Measurements from ENCODE around the gene FTSJ3.
A peak's percentile ranks its signal among the peaks of the same experiment; 100 is the strongest.

FTSJ3 gene

DNA sequence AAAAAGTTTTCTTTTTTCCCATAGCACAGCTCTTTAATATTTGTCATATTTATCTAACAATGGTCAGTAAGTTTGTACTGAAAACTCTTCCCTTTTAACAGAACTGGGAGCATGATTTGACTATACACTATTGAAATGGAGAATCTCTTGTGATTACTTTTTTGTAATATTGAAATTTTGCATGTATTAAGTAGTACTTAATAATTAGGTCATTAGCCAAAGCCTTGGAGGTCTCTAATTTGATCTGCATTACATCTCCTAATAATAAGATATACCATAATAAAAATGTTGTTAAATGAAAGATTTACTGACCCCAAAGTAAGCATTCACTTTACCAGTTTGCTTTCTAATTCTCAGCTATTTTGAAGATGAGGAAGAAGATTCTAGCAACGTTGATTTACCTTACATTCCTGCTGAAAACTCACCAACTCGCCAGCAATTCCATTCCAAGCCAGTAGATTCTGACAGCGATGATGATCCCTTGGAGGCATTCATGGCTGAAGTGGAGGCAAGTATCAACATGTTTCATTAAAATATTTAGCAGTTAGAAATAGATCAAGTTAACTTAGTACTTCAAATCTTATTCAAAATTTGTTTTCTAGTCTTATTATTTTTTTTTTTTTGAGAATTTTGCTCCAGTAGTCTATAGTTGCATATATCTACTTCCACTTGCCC, 35.3 kb downstream of the FTSJ3 start:
- Histone ChIP-seq H3K4me1 (no peaks in the 10 kb centered on the region), H3K4me3 (no peak overlapping the region), H3K9ac (no peak overlapping the region), H3K27ac (no peak overlapping the region), H4K20me1 (peaks cover 98% of the 10 kb centered on the region), H3K4me2 (no peak overlapping the region), H3K27me3 (no peaks in the 10 kb centered on the region), H3K9me3 (no peaks in the 10 kb centered on the region), H3K36me3 (peaks cover 98% of the 10 kb centered on the region)
- TF ChIP-seq Cebpa-rat (IDR thresholded peaks at IDR 0.05) = no peak

DNA sequence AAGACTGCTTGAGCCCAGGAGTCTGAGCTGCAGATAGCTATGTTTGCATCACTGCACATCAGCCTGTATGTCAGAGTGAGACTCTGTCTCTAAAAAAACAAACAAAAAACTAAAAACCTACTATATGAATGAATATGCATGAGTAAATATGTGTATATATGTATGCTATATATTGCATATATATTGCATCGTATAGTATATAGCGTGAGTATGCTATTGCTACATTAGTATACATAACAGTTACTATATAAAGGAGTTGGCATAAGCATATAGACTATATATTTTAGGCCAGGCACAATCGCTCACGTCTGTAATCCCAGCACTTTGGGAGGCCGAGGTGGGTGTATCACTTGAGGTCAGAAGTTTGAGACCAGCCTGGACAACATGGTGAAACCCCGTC, 37.4 kb downstream of the FTSJ3 start:
- Histone ChIP-seq H3K9ac (peak overlapping the region; percentile 41; the same call in 1 of the 2 replicates), H3K36me3 (peaks cover 97% of the 10 kb centered on the region), H3K27me3 (no peaks in the 10 kb centered on the region), H4K20me1 (peaks cover 98% of the 10 kb centered on the region), H3K4me2 (no peak overlapping the region), H3K4me1 (no peaks in the 10 kb centered on the region), H3K9me3 (no peaks in the 10 kb centered on the region), H3K4me3 (no peak overlapping the region), H3K27ac (no peak overlapping the region)
- no peak for TF ChIP-seq Cebpa-rat (IDR thresholded peaks at IDR 0.05)

DNA sequence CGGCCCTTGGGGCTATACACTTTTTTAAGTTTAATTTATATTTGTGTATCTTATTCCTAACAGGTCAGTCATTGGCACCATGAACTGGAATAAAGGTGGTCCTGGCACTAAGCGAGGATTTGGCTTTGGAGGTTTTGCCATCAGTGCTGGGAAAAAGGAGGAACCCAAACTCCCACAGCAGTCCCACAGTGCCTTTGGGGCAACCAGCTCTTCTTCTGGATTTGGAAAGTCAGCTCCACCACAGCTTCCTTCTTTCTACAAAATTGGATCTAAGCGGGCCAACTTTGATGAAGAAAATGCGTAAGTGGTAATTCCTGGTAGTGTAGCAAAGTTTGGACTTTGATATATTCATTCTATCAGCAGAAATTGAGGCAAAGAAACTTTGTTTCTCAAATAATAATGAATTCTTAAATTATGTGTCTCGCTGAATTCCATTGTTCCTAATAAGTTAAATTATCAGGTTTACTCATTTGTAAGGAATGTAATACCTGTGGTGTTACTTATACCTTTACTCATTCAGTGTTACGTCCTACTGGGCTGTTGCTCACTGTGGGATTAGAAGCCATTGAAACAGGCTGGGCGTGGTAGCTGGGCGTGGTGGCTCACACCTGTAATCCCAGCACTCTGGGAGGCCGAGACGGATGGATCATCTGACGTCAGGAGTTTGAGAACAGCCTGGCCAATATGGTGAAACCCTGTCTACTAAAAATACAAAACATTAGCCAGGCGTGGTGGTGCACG, 40.3 kb downstream of the FTSJ3 start:
- H4K20me1 ChIP-seq = peaks cover 100% of the 10 kb centered on the region
- no peak overlapping the region for H3K4me2 ChIP-seq
- H3K9me3 ChIP-seq = no peaks in the 10 kb centered on the region
- no peak overlapping the region for H3K4me3 ChIP-seq
- no peak overlapping the region for H3K27ac ChIP-seq
- H3K27me3 ChIP-seq = no peaks in the 10 kb centered on the region
- H3K4me1 ChIP-seq = no peaks in the 10 kb centered on the region
- no peak for TF ChIP-seq Cebpa-rat (IDR thresholded peaks at IDR 0.05)
- no peak overlapping the region for H3K9ac ChIP-seq
- peaks cover 90% of the 10 kb centered on the region for H3K36me3 ChIP-seq

DNA sequence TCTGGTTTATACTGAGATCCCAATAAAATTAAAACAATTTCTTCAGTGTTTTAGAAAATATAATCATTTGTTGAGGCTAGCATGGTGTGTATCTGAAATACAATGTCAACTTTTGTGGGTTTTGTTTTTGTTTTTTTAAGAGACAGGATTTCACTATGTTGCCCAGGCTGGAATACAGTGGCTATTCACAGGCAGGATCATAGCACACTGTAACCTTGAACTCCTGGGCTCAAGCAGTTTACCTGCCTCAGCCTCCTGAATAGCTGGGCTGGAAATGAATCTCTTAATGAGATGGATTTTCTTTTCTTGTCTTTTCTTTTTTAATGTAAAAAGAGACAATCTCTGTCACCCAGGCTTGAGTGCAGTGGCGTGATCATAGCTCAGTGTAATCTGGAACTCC, 41.3 kb downstream of the FTSJ3 start:
- H3K9ac ChIP-seq = no peak overlapping the region
- no peaks in the 10 kb centered on the region for H3K27me3 ChIP-seq
- no peaks in the 10 kb centered on the region for H3K4me1 ChIP-seq
- H3K36me3 ChIP-seq = peaks cover 88% of the 10 kb centered on the region
- H3K27ac ChIP-seq = no peak overlapping the region
- no peak overlapping the region for H3K4me3 ChIP-seq
- H4K20me1 ChIP-seq = peaks cover 100% of the 10 kb centered on the region
- no peaks in the 10 kb centered on the region for H3K9me3 ChIP-seq
- no peak overlapping the region for H3K4me2 ChIP-seq
- no peak for TF ChIP-seq Cebpa-rat (IDR thresholded peaks at IDR 0.05)

DNA sequence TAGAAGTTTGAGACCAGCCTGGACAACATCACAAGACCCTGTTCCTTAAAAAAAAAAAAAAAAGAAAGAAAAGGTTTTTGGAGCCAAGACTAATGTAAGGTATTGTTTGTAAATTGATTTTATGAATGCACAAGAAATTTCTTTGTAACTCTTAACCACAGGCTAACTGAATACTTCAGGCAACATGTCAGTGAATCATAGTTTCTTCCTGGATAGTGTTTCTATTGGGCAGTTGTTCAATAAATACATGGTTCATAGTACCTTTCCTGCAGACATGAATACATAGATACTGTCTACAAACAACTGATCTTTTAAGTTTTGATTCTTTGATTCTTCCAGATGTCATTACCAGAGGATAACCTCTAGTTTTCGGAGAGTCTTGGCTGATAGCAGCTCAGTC, 41.9 kb downstream of the FTSJ3 start:
- Histone ChIP-seq H3K27ac (no peak overlapping the region), H3K27me3 (no peaks in the 10 kb centered on the region), H3K36me3 (peaks cover 89% of the 10 kb centered on the region), H3K9ac (no peak overlapping the region), H3K4me1 (no peaks in the 10 kb centered on the region), H3K9me3 (no peaks in the 10 kb centered on the region), H4K20me1 (peaks cover 100% of the 10 kb centered on the region), H3K4me3 (no peak overlapping the region), H3K4me2 (no peak overlapping the region)
- TF ChIP-seq Cebpa-rat (IDR thresholded peaks at IDR 0.05) = no peak

DNA sequence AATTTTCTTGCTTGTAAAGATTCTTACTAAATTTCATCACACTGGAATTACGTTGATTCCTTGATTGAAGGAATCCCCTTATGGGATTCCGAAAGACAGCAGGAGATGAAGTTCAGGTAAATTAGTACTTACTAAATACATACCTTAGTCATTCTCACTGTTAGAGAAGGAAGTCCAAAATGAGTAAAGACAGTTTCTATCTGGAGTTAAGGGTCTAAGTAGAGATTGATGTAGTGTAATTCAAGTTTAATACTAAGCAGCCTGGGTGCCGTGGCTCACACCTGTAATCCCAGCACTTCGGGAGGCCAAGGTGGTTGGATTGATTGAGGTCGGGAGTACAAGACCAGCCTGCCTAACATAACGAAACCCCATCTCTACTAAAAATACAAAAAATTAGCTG, 43.9 kb downstream of the FTSJ3 start:
- Histone ChIP-seq H3K27ac (no peak overlapping the region), H3K9ac (no peak overlapping the region), H3K36me3 (peaks cover 89% of the 10 kb centered on the region), H4K20me1 (peaks cover 100% of the 10 kb centered on the region), H3K27me3 (no peaks in the 10 kb centered on the region), H3K9me3 (no peaks in the 10 kb centered on the region), H3K4me3 (no peak overlapping the region), H3K4me2 (no peak overlapping the region), H3K4me1 (no peaks in the 10 kb centered on the region)
- TF ChIP-seq Cebpa-rat (IDR thresholded peaks at IDR 0.05) = no peak

DNA sequence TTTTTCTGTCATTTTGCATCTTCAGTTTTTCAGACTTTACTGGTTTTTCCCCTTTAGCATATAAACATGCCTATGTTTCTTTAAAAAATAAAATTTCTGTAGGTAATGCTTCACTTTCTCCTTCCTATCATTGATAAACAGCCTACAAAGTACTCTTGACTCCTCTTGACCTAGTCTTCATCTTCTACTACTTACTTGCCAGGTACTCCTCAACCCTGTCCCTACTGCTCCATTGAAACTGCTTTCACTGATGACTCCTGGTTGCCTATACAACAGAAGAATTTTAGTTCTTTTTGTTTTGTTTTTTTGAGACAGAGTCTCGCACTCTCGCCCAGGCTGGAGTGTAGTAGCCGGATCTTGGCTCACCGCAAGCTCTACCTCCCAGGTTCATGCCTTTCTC, 46.5 kb downstream of the FTSJ3 start:
- Histone ChIP-seq H3K9ac (no peak overlapping the region), H3K4me2 (no peak overlapping the region), H3K4me3 (no peak overlapping the region), H3K9me3 (no peaks in the 10 kb centered on the region), H4K20me1 (peaks cover 100% of the 10 kb centered on the region), H3K27me3 (no peaks in the 10 kb centered on the region), H3K36me3 (peaks cover 89% of the 10 kb centered on the region), H3K4me1 (peaks cover 16% of the 10 kb centered on the region), H3K27ac (no peak overlapping the region)
- no peak for TF ChIP-seq Cebpa-rat (IDR thresholded peaks at IDR 0.05)

DNA sequence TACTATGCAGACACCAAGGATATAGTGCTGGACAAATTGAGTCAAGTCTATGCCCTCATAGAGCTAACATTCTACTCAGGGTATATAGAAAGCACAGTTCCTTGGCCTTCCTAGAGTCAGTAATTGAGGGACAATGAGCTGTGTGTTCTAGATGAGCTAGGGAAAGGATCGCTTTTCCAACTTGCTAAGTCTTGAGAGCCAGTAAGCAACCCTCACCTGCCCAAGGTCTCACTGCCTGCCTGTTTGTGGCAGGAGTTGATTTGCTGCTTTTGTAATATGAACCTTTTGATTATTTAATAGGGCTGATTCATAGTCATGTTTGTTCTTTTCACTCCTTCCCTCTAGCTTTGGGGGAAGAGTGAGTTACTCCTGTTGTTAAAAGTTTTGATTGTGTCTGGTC, 47.0 kb downstream of the FTSJ3 start:
- Histone ChIP-seq H3K27ac (no peak overlapping the region), H3K27me3 (no peaks in the 10 kb centered on the region), H3K4me2 (no peak overlapping the region), H3K9me3 (no peaks in the 10 kb centered on the region), H3K36me3 (peaks cover 87% of the 10 kb centered on the region), H4K20me1 (peaks cover 100% of the 10 kb centered on the region), H3K4me1 (peaks cover 20% of the 10 kb centered on the region), H3K4me3 (no peak overlapping the region), H3K9ac (no peak overlapping the region)
- no peak for TF ChIP-seq Cebpa-rat (IDR thresholded peaks at IDR 0.05)

DNA sequence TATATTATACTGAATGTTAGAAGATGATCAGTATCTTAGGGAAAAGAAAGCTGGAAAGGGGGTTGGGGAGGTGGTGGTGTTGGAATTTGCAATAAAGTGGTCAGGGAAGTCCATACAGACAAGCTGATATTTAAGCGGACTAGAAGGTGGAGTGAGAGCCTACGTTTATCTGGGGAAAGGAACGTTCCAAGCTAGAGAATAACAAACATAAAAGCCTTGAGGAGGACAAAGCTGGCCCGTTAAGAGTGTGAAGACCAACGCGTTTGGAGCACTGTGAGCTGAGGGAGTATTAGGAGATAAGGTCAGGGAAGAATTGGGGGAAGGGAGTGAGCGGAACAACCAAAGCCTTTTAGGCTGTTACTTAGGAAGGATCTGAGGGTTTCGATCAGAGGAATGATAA, 52.0 kb downstream of the FTSJ3 start:
- Histone ChIP-seq H3K9me3 (no peaks in the 10 kb centered on the region), H3K4me1 (peaks cover 48% of the 10 kb centered on the region), H4K20me1 (peaks cover 91% of the 10 kb centered on the region), H3K9ac (peak overlapping the region; percentile 97), H3K27ac (peak overlapping the region; percentile 95), H3K4me3 (peak overlapping the region; percentile 91), H3K36me3 (peaks cover 49% of the 10 kb centered on the region), H3K27me3 (no peaks in the 10 kb centered on the region), H3K4me2 (peak overlapping the region; percentile 91)
- TF ChIP-seq Cebpa-rat (IDR thresholded peaks at IDR 0.05) = no peak

DNA sequence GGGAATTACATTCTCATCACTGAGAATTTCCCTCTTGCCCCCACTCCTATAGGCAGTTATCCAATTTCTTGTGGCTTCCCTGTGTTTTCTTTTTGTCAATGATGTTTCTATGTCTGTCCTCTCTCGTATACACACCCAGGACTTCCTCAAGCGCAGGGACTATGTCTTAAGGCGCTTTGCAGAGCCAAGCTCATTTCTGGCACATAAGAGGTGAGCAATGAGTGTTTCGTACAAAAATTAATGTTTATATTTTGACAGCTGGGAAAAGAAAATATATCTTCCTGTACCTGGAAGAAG, 52.5 kb downstream of the FTSJ3 start:
- Histone ChIP-seq H3K9ac (peak overlapping the region; percentile 97), H4K20me1 (peaks cover 91% of the 10 kb centered on the region), H3K27me3 (no peaks in the 10 kb centered on the region), H3K4me2 (peak overlapping the region; percentile 91), H3K27ac (peak overlapping the region; percentile 95), H3K4me3 (peak overlapping the region; percentile 91), H3K36me3 (peaks cover 49% of the 10 kb centered on the region), H3K4me1 (peaks cover 53% of the 10 kb centered on the region), H3K9me3 (no peaks in the 10 kb centered on the region)
- TF ChIP-seq Cebpa-rat (IDR thresholded peaks at IDR 0.05) = no peak

Data from BLaER1 (cell line).